GM03348 (cell line): ENCODE data around the gene KTN1.
A peak's percentile ranks its signal among the peaks of the same experiment; 100 is the strongest.

Experiments
- DNase-seq: peaks from one replicate; pipeline ENCODE4 v3.0.0; 2012; ENCODE audit warnings: low spot score

KTN1 gene, protein sequence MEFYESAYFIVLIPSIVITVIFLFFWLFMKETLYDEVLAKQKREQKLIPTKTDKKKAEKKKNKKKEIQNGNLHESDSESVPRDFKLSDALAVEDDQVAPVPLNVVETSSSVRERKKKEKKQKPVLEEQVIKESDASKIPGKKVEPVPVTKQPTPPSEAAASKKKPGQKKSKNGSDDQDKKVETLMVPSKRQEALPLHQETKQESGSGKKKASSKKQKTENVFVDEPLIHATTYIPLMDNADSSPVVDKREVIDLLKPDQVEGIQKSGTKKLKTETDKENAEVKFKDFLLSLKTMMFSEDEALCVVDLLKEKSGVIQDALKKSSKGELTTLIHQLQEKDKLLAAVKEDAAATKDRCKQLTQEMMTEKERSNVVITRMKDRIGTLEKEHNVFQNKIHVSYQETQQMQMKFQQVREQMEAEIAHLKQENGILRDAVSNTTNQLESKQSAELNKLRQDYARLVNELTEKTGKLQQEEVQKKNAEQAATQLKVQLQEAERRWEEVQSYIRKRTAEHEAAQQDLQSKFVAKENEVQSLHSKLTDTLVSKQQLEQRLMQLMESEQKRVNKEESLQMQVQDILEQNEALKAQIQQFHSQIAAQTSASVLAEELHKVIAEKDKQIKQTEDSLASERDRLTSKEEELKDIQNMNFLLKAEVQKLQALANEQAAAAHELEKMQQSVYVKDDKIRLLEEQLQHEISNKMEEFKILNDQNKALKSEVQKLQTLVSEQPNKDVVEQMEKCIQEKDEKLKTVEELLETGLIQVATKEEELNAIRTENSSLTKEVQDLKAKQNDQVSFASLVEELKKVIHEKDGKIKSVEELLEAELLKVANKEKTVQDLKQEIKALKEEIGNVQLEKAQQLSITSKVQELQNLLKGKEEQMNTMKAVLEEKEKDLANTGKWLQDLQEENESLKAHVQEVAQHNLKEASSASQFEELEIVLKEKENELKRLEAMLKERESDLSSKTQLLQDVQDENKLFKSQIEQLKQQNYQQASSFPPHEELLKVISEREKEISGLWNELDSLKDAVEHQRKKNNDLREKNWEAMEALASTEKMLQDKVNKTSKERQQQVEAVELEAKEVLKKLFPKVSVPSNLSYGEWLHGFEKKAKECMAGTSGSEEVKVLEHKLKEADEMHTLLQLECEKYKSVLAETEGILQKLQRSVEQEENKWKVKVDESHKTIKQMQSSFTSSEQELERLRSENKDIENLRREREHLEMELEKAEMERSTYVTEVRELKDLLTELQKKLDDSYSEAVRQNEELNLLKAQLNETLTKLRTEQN (N-terminal part only)

DNA sequence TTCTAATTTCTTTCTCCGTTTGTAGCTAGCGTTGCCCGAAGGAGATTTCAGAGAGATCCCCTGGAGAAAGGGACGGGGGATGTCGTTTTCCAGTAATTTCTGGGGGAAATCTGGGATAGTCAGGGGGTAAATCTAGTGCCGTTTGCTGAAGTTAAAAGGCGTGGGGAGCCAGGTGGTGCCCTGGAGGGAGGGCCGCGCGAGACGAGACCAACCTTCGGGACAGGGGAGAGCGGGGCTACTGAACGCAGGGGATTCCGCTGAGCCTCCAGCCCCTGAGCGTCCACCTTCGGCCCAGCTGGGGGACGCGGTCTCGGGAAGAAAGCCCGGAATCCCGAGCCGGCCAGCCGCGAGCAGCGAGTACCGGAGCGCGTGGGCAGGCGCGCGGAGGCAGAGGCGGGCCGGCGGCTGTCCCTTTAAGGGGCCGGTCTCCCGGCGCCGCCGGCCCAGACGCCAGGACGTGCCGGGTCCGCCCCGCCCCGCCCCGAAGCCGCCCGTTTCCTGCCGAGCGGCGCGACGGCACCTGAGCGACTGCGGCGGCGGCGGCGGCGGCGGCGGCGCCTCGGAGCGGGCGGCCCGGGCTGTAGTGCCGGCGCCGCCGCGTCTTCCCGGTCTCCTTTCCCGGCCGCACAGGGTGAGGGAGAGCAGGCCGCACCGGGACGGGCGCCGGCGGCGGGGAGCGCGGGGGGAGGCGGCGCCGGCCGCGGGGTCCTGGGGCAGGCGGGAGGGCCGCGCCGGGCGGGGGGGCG is at the start of gene KTN1:
Gene KTN1, plus strand, starts transcription at position 484 of the 746 bp plus-strand sequence. CDS start 31,842 bp downstream, outside the sequence.
- DNase-seq = peak; percentile 95

DNA sequence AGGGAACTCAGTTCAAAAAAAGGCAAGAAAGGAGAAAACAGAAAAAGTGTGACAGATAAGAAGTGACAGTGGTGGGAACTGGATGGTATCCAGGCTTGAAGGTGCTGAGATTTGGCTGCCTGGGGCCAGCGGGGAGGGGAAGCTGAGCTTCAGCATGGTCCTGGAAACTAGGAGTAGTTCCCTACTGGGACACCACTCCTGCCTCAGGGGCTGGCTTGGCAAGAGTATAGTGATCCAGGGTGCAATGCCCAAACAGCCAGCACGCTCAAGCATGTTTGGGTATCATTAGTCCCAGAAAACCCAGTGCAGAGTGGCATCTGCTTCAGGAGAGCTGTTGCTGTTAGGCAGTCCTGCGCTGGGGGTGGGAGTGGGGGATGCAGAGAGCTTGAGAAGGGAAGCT is 49.5 kb upstream of the KTN1 start:
- DNase-seq = no peak

DNA sequence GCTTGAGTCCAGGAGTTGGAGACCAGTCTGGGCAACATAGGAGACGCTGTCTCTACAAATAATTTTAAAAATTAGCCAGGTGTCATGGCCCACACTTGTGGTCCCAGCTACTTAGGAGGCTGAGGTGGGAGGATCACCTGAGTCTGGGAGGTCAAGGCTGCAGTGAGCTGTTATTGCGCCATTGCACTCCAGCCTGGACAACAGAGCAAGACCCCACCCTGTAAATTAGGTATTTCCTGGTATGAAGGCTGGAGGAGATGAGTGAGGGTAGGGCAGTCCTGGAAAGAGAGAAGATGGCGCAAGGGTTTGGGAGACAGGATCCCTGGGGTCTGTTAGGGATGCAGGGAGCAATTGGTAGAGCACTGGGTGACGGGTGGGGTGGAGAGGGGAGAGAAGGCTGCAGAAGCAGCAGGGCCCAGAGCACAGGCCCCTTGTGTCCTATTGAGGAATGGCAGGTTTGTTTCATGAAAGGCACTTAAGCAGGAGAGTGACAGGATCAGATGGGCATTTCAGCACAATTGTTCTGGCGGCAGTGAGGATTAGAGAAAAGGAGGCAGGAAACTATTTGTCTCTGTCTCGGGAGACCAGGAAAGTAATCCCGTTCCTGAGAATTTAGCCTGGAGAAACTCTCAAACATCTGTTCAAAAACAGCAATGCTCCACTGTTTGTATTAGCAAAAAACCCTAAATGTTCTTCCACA is 47.2 kb upstream of the KTN1 start:
- DNase-seq = no peak

DNA sequence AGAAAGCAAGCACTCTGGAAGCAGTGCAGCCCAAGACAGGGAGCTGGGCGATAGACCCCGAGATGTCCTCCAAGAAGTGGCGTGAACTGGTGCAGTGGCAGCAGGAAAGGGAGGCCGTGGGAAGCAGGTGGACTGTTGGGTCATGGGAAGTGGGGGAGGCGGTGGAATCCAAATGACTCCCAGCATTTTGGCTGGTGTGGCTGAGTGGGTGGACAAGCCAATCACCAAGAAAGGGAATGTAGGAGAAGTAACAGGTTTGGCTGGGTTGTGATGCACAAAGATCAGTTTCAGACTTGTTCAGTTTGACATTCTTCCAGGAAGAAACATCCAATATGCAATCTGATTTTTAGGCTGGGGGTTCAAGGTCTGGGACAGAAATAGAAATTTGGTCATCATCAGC is 46.0 kb upstream of the KTN1 start:
- no peak for DNase-seq

DNA sequence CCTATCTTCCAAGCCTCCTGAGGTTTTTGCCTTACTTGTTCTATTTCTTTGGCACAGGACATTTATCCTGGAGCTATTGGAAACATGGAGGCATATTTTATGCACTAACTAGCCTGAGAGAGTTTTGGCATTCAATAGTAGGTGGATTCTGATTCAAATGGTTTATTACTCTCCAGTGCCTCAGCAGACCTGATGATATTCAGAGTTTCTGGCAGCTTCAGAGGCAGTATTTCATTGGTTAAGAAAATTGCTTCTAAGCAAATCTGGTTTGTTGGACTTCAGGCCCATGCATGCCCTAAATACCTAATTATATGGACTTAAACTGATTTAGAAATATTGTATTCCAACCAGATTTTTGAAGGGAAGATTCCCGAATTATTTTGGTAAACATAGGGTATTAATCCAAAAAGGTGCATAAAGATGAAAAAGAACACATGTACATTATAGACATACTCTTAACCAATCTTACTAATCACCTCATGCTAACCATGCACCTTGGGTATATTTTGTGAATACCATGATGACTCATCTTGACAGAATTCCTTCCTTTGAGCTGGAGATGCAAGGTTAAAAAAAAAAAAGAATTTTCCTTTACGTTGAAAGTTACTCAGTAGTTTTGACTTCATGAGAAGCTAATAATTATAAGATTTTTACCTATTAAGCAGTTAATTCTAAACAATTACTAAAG is 44.3 kb upstream of the KTN1 start:
- DNase-seq = no peak

DNA sequence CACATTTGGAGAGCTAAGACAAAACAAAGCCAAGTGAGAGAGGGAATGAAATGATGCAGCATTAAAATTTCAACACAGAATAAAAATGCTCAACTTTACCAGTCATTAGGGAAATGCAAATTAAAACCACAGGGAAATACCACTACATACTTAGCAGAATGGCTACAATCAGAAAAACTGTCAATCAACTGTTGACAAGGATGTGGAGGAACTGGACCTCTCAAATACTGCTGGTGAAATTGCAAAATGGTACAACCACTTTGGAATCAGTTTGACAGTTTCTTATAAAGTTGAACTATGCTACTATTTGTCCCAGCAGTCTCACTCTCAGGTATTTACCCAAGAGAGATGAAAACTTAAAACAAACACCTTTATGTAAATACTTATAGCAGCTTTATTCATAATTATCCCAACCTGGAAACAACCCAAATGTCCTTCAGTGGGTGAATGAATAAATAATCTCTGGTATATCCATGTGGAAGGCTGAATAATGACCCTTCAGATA is 43.8 kb upstream of the KTN1 start:
- no peak for DNase-seq

DNA sequence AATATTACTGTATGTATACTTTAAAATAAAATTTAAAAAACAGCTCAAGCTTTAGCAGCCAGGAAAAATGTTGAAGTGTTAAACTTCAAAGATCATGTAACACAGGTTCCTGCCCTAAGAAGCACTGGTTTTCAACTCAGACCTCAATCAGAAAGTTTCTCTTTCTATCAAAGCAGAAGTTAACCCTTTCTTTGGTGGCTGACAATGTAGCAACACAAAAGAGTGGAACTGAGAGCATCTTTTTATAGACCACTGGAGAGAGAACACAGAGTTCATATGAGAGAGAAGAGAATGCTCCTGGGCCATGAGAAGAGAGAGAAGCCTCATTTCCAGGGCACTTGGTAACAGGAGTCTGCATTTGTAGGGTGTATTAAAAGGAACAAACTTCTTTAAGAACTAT is 42.2 kb upstream of the KTN1 start:
- DNase-seq = no peak

DNA sequence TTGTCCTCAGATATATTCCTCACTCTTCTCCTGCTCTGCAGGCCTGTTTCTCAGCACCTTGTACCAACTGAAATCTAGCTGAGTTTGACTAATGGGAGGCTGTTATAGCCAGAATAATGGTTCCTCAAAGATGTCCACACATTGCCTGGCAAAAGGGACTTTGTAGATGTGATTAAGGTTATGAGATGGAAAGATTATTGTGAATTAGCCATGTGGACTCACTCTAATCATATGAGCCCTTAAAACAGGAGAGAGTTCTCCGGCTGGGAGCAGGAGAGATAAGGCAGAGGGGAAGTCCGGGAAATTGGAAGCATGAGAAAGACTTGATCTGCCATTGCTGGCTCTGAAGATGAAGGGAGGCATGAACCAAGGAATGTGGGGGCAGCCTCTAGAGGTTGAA is 40.0 kb upstream of the KTN1 start:
- DNase-seq = no peak

DNA sequence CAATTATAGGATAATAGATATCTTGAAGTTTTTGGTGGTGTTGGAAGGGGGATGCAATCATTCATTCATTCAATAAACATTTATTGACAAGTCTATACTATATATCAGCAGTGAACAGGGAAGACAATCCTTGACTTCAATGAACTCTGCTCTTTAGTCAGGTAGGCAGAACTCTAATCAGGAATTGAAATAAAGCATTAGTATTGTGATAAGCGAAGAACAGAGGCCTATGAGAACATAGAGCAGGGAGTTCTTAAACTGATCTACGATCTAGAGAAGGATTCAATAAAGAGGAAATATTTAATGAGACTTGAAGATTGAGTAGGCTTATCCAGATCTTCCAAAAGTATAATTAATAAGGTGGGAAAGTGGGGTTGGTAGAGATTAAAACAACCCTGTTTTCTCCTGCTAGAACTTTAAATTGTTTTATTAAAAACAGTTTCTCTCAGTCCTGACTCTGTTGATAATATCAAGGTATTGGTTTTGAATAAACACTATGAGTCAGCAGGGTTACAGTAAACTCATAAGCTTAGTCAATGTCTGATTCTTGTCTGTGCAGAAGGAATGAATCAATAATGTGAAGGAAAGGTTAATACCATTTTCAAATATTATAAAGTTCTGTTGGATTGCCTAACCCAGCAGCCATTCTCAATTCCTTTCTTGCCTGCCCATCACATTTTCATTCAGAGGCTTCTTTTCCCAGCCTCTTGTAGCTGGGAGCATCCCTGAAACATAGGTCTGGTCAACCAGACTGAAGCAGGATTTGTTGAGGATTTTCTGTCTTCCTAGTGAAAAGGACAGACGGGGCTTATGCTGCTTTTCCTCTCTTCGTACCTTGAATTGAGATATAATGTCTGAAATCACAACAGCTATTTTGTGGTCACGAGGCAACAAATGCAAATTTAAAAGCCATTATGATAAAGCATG is 38.9 kb upstream of the KTN1 start:
- DNase-seq = peak; percentile 29

DNA sequence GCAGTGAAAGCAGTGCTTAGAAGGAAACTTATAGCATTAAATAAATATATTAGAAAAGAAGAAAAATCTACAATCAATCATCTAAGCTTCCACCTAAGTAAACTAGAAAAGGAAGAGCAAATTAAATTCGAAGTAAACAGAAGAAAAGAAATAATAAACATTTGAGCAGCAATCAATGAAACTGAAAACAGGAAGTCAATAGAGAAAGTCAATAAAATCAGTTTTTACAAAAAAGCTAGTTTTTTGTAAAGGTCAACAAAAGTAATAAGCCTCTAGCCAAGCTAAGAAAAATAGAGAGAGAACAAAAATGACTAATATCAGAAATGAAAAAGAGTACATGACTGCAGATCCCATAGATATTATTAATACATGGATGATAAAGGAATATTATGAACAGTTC is 34.2 kb upstream of the KTN1 start:
- DNase-seq = no peak

DNA sequence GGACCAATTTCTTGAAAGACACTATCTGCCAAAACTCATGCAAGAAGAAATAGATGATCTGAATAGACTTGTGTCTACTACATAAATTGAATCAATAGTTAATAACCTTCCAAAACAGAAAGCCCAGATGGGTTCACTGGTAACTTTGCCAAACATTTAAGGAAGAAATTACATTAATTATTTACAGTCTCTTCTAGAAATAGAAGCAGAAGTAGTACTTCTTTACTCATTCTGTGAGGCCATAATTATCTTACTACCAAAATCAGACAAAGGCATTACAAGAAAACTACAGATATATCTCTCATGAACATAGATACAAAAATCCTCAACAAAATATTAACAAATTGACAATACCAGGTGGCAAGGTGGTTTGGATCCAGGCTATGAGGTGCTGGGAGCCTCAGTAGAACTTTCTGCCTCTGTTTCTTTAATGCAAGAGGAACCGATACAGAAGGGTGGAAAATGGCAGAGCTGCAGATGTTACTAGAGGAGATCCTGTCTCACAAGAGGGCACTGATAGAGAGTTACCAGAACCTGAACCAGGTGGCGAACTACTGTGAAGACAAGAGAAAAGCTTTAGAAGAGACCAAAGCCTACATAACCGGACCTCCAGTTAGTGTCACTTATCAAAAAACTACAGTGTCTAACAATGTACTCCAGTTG is 33.7 kb upstream of the KTN1 start:
- DNase-seq = no peak

DNA sequence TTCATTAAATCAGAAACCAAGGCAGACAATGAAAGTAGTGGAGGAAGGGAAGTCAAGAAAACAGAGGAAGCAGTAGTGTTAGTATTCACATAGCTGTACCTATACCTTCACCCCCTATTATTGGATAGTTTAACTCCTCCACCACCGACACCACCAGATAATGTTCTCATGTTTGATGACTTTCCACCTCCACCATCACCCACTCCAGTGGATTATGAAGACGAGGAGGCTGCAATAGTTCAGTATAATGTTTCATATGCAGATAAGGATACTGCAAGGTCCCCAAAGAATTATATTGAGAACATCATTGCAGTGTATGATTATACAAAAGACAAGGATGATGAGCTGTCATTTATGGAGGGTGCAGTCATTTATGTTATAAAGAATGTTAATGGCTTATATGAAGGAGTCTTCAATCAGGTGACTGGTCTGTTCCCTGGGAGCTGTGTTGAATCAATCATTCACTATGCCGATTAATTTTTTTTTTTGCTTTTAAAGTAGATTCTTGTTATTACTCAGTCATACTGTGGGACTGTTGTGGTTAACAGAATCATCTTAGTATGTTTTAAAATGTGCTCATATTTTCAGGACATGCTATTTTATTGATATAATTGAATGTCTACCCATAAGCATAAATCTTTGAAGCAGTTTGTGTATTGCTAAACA is 32.2 kb upstream of the KTN1 start:
- DNase-seq = no peak

DNA sequence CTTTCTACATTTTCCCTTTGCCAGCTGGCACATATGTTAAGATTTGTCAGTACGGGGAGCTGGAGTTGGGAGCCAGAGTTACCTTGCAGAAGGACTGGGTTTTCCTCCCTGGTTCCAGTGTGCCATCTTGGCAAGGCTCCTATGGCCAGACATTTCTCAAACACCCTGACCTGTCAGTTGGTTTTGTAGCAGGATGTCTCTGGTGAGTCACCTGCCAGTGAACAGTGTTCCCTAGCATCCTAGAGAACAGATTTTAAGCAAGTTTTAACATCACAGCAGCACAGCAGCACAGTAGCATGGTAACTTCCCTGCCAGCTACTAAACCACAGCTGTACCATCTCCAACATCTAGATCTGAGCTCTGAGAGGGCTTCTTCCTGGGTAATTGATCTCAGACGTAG is 26.2 kb upstream of the KTN1 start:
- no peak for DNase-seq

DNA sequence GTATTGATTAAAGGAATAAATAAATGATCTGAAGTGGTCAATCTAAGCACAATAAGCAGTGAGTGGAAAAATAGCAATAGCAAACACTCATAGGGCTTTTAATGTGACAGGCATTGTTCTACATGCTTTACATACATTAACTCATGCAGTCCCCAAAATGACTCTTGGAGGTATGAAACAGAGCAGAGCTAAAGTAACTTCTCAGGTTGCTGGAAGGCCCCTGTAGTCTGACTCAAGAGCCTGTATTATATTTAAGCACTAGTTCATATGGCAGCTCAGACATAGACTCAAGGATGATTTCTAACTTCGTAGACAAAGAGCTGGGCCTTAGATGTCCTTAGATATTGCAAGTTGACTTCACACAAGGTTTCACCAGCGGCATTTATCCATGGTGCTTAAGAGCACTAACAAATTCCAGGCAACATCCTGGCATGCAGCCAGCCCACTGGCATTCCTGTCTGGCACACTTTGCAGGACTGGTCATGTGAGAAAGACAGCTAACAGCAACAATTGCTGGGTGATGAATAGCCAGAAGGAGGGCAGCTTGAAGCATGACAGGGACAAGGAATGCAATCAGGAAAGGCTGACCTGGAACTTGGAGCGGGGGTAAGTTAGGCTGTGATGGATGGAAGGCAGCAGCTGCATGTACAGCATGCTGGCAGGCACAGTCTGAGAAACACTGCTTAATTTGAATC is 22.9 kb upstream of the KTN1 start:
- DNase-seq = peak; percentile 68

DNA sequence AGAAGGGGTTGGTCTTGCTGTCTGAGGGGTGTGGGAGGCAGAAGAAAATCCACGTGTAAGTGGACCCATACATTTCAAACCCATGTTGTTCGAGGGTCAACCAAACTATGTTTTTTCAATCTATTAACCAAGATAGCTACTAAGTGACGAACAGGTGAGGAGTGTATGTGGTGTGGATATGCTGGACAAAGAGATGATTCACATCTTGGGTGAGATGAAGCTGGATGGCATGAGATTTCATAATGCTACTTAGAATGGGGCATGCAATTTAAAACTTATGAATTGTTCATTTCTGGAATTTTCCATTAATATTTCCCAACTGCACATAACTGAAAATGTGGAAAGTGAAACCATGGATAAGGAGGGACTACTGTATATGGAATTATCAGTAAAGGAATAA is 17.9 kb upstream of the KTN1 start:
- DNase-seq = no peak

DNA sequence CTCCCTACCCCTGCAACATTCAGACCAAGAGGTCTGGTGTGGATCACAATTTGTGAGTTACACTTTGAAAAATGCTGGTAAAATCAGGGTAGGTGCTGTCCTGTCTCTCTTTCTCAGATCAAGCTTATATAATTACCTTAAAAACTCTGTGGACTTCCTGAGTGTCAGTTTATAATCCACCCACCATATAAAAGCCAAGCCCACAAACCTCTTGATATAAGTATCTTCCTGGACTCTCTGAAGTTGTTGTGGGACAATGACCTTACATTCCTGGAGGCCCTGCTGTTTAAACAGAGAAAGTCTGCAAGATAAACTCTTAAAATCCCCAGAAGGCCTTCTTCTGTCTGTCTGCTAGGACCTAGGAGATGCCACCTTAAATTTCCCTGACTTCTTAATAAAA is 11.4 kb upstream of the KTN1 start:
- DNase-seq = no peak

DNA sequence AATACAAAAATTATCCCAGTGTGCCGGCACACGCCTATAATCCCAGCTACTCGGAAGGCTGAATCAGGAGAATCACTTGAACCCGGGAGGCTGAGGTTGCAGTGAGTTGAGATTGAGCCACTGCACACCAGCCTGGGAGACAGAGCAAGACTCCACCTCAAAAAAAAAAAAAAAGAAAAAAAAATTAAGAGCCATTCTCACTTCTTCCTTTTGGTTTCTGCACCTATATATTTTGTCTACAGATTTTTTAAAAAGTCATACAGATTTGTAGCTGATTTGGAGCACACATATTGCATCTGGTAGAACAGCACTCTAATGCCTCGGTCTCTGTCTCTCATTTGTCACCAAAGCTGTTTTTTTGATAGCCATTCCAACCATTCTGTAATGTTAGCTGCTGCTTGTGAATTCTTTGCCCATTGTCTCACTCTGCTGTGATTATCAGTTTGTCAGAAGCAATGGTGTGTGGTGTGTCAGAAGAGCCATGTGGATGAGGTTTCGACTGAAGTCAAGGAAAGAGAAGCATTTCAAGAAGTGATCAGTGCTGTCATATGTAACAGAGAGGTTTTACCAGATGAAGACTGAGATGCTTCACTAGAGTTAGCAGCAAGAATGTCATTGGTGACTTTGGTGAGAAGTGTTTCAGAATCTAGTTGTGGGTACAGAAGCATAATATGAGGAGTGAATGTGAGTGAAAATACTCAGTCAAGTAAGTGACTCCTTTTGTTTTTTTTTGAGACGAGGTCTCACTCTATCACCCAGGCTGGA is 8.7 kb upstream of the KTN1 start:
- no peak for DNase-seq
